CD14-positive monocyte (primary cell): Measurements from ENCODE around the gene LMX1B. TPM values are rescaled to one million over a fixed set of nuclear protein-coding genes. Genes with fewer than 3 reads are reported as not detected.
A peak's percentile ranks its signal among the peaks of the same experiment; 100 is the strongest.

Experiments used
- DNase-seq, 3 donors: peaks; one replicate each; pipeline ENCODE4 v3.0.0-alpha.2; 2011 to 2022
- H2AFZ ChIP-seq: 2 replicates; pipeline ENCODE4 v1.6.0; 2012; ENCODE audit warnings: mild to moderate bottlenecking, low read depth, low read length, inconsistent platforms; ENCODE audit not compliant: insufficient read depth, poor library complexity, severe bottlenecking
- H3K27ac ChIP-seq, 2 donors: 1 replicate in 1 of 2; 2 replicates in 1 of 2; pipeline ENCODE4 v1.5.1; 2012 to 2013; ENCODE audit warnings: low read length in 2 of 2, control low read depth in 1 of 2, inconsistent platforms in 1 of 2, low read depth in 1 of 2, mild to moderate bottlenecking in 1 of 2
- H3K27me3 ChIP-seq, 2 donors: one replicate each; pipeline versions ENCODE4 v1.6.0 to v1.6.1; 2011 to 2013; ENCODE audit warnings: low read length in 2 of 2; ENCODE audit not compliant: control insufficient read depth in 2 of 2, insufficient read depth in 2 of 2
- H3K36me3 ChIP-seq, 2 donors: replicated peaks in 1 of 2; 1 replicate in 1 of 2; 2 replicates in 1 of 2; pipeline versions ENCODE4 v1.5.1 to v1.6.1; 2012 to 2013; ENCODE audit warnings: low read length in 2 of 2, control low read depth in 1 of 2, inconsistent platforms in 1 of 2, mild to moderate bottlenecking in 1 of 2; ENCODE audit not compliant: insufficient read depth in 2 of 2, control insufficient read depth in 1 of 2
- H3K4me1 ChIP-seq, 2 donors: 1 replicate in 1 of 2; 2 replicates in 1 of 2; pipeline versions ENCODE4 v1.5.1 to v1.6.1; 2012 to 2013; ENCODE audit warnings: low read length in 2 of 2, control low read depth in 1 of 2, inconsistent platforms in 1 of 2, mild to moderate bottlenecking in 1 of 2, moderate library complexity in 1 of 2; ENCODE audit not compliant: insufficient read depth in 2 of 2, control insufficient read depth in 1 of 2
- H3K4me2 ChIP-seq: replicated peaks from 2 replicates; pipeline ENCODE3; 2012; ENCODE audit warnings: low read length, moderate library complexity, mild to moderate bottlenecking; ENCODE audit not compliant: poor library complexity, severe bottlenecking; ENCODE audit errors: extremely low read depth
- H3K4me3 ChIP-seq, 3 experiments: fragments of 200-600 bp in 1 of 3; sonication (generic) in 1 of 3; replicated peaks in 1 of 3; 1 replicate in 2 of 3; 2 replicates in 1 of 3; pipeline ENCODE4 v1.5.1; 2011 to 2013; ENCODE audit warnings: low read length in 3 of 3, mild to moderate bottlenecking in 3 of 3, control low read depth in 2 of 3, low read depth in 2 of 3, inconsistent platforms in 1 of 3, moderate library complexity in 1 of 3
- H3K79me2 ChIP-seq: 2 replicates; pipeline ENCODE4 v1.6.0; 2012; ENCODE audit warnings: mild to moderate bottlenecking, control low read depth, inconsistent platforms, low read length, moderate library complexity; ENCODE audit not compliant: insufficient read depth
- H3K9ac ChIP-seq: 2 replicates; pipeline ENCODE4 v1.6.0; 2017; ENCODE audit warnings: low read length, mild to moderate bottlenecking; ENCODE audit not compliant: insufficient read depth, poor library complexity, severe bottlenecking
- H3K9me3 ChIP-seq, 2 donors: replicated peaks in 1 of 2; 1 replicate in 1 of 2; 2 replicates in 1 of 2; pipeline versions ENCODE4 v1.5.1 to v1.6.1; 2012 to 2013; ENCODE audit warnings: low read length in 2 of 2, control low read depth in 1 of 2; ENCODE audit not compliant: control insufficient read depth in 1 of 2, insufficient read depth in 1 of 2
- H4K20me1 ChIP-seq: 2 replicates; pipeline ENCODE4 v1.6.0; 2012; ENCODE audit warnings: mild to moderate bottlenecking, low read length, control low read depth, moderate library complexity; ENCODE audit not compliant: insufficient read depth
- H3K27ac Mint-ChIP-seq, 7 donors: one replicate each; pipeline ENCODE4 v1.8.0; 2020; ENCODE audit warnings: mild to moderate bottlenecking in 7 of 7, mixed read lengths in 7 of 7, moderate library complexity in 6 of 7, inconsistent platforms in 2 of 7
- H3K27me3 Mint-ChIP-seq, 3 donors: one replicate each; pipeline ENCODE4 v1.8.0; 2021 to 2022; ENCODE audit warnings: low read depth in 3 of 3, mild to moderate bottlenecking in 3 of 3, mixed read lengths in 3 of 3, moderate library complexity in 3 of 3, inconsistent platforms in 1 of 3
- H3K36me3 Mint-ChIP-seq, 2 donors: one replicate each; pipeline ENCODE4 v1.8.0; 2020; ENCODE audit warnings: mixed read lengths in 2 of 2, inconsistent platforms in 1 of 2, mild to moderate bottlenecking in 1 of 2
- H3K4me1 Mint-ChIP-seq: one replicate; pipeline ENCODE4 v1.8.0; 2020; ENCODE audit warnings: mild to moderate bottlenecking, mixed read lengths
- H3K4me3 Mint-ChIP-seq, 2 donors: one replicate each; pipeline ENCODE4 v1.8.0; 2020; ENCODE audit warnings: mild to moderate bottlenecking in 2 of 2, mixed read lengths in 2 of 2, moderate library complexity in 1 of 2
- H3K9me3 Mint-ChIP-seq, 7 donors: one replicate each; pipeline ENCODE4 v1.8.0; 2020 to 2022; ENCODE audit warnings: mixed read lengths in 7 of 7, mild to moderate bottlenecking in 6 of 7, moderate library complexity in 6 of 7, inconsistent platforms in 2 of 7
- CTCF ChIP-seq: fragments of 200-600 bp; IDR thresholded peaks from one replicate; pipeline ENCODE4 v1.8.0; 2022; ENCODE audit warnings: antibody characterized with exemption, mild to moderate bottlenecking
- WGBS: methylation state at CpG from one replicate; pipeline ENCODE4 v1.1.5; 2013; ENCODE audit warnings: missing lambda C conversion rate; ENCODE audit not compliant: insufficient coverage; 5-methylcytosine and 5-hydroxymethylcytosine counted together
- intact Hi-C, 2 donors: fragments of 100-400 bp; cut with micrococcal nuclease; formaldehyde crosslinking; loops; one replicate each; pipeline versions ENCODE4 v1.15.0 to v1.15.1; 2023
- polyA plus RNA-seq, 3 donors: library from polyadenylated mRNA; depleted of rRNA in 1 of 3; unstranded in 2 of 3; stranded (reverse) in 1 of 3; fragments of 300-500 nt in 2 of 3; fragments of >200 nt in 1 of 3; fragmentation: Illumina TruSeq in 2 of 3; gene quantifications; 1 replicate in 2 of 3; 2 replicates in 1 of 3; pipeline ENCODE4 v1.2.3, GENCODE V29; 2012 to 2021

The LMX1B gene
- polyA plus RNA-seq, 3 donors: not detected

GRCh38 chr9:126663661-126664072 lies 49.9 kb downstream of the LMX1B start:
- 76% methylated on average over 6 of the region's 7 CpGs for WGBS

GRCh38 chr9:126664900-126665643 lies 51.3 kb downstream of the LMX1B start:
- no peak overlapping the region for H3K4me2 ChIP-seq
- H3K4me1 ChIP-seq: no peaks in the 10 kb centered on the region
- H3K36me3 Mint-ChIP-seq: no peaks in the 10 kb centered on the region
- no peaks in the 10 kb centered on the region for H4K20me1 ChIP-seq
- H3K9me3 ChIP-seq: no peaks in the 10 kb centered on the region
- H3K36me3 ChIP-seq: no peaks in the 10 kb centered on the region
- no peak overlapping the region for H2AFZ ChIP-seq
- no peak for TF ChIP-seq CTCF
- H3K27ac ChIP-seq: no peak overlapping the region
- H3K4me3 ChIP-seq: no peak overlapping the region
- H3K4me1 Mint-ChIP-seq: peaks cover 6% of the 10 kb centered on the region
- H3K79me2 ChIP-seq: no peaks in the 10 kb centered on the region
- H3K9ac ChIP-seq: no peak overlapping the region
- peaks cover 3 to 52% of the 10 kb centered on the region in 2 donors for H3K27me3 ChIP-seq
- H3K27ac Mint-ChIP-seq: no peak overlapping the region
- peaks cover 0 to 3% (median 0%) of the 10 kb centered on the region in 7 donors for H3K9me3 Mint-ChIP-seq
- peak overlapping the region in 1 of 2 donors; percentile 78 for H3K4me3 Mint-ChIP-seq
- H3K27me3 Mint-ChIP-seq: peaks cover 27 to 39% (median 35%) of the 10 kb centered on the region in 3 donors
- intact Hi-C loops: no loop called here
- 7% methylated on average over 16 of the region's 25 CpGs for WGBS
- no peak for DNase-seq

More at GRCh38 chr9:126663661-126664072, 49.9 kb downstream of the LMX1B start:
- Mint-ChIP-seq H3K27me3 (peaks cover 27 to 40% (median 39%) of the 10 kb centered on the region in 3 donors), H3K36me3 (no peaks in the 10 kb centered on the region), H3K27ac (no peak overlapping the region), H3K9me3 (peaks cover 0 to 3% (median 0%) of the 10 kb centered on the region in 7 donors), H3K4me1 (peaks cover 6% of the 10 kb centered on the region), H3K4me3 (peak overlapping the region in 1 of 2 donors; percentile 20)
- Histone ChIP-seq H3K9me3 (no peaks in the 10 kb centered on the region), H2AFZ (no peak overlapping the region), H3K4me3 (no peak overlapping the region), H3K4me2 (no peak overlapping the region), H3K79me2 (no peaks in the 10 kb centered on the region), H3K36me3 (no peaks in the 10 kb centered on the region), H3K4me1 (no peaks in the 10 kb centered on the region), H3K9ac (no peak overlapping the region), H3K27me3 (peaks cover 3 to 42% of the 10 kb centered on the region in 2 donors), H4K20me1 (no peaks in the 10 kb centered on the region), H3K27ac (no peak overlapping the region)
- no peak for TF ChIP-seq CTCF
- intact Hi-C loops: no loop called here
- DNase-seq: no peak
